HepG2 (cell line): ENCODE measurements around the gene STXBP2. TPM values are rescaled to one million over a fixed set of nuclear protein-coding genes. Genes with fewer than 3 reads are reported as not detected.

ENCODE experiments used
- microRNA-seq: library from miRNA; unstranded; fragments of <30 nt; microRNA quantifications from one replicate; pipeline ENCODE4, GENCODE V29; 2020
- polyA plus RNA-seq, 8 experiments: library from polyadenylated mRNA; depleted of rRNA in 3 of 8; stranded (reverse) in 7 of 8; unstranded in 1 of 8; fragments of >200 nt; fragmentation: Illumina TruSeq in 4 of 8; extraction: Trizol in 4 of 8; gene quantifications; 2 replicates each; pipeline versions ENCODE4 v1.2.1 to v1.2.3, GENCODE V29; 2011 to 2016; ENCODE audit warnings: low read depth in 4 of 8, missing spikeins in 1 of 8, mixed read lengths in 1 of 8; ENCODE audit not compliant: insufficient read depth in 1 of 8
- small RNA-seq, 3 experiments: library from RNA; depleted of rRNA; stranded (forward); fragments of <200 nt; gene quantifications; one replicate each; pipeline ENCODE3, GENCODE V24; 2012; ENCODE audit warnings: low read depth in 2 of 3, low replicate concordance in 1 of 3; ENCODE audit not compliant: insufficient read length in 3 of 3, insufficient read depth in 2 of 3
- total RNA-seq, 5 experiments: library from RNA; depleted of rRNA; stranded (reverse); fragments of >200 nt; fragmentation: Illumina TruSeq; extraction: Trizol; gene quantifications; 2 replicates each; pipeline ENCODE4 v1.2.3, GENCODE V29; 2016; ENCODE audit warnings: low read depth in 1 of 5

STXBP2 gene
- total and polyA plus RNA-seq, 2 of the 13 experiments (the other 11 are each of a cell fraction or from before 2014, with no cell fraction given), result 22.8 to 40.1 TPM

Small RNA genes lying within 50 kb of the gene (microRNA-seq; reads per million reads assigned to microRNA genes)
- gene MIR6792, result not detected

Small RNA genes lying within 50 kb of the gene (small RNA-seq; reads per million reads assigned to genes)
- 0 reads per million in 3 experiments for gene MIR6792

Other genes with a start within 250 kb of the STXBP2 start
- gene PEX11G, start 148.1 kb upstream of the STXBP2 start, total RNA-seq (2016; rRNA removed; fragmentation: Illumina TruSeq; extraction: Trizol), result not detected in 2 replicates
- gene PEX11G, start 148.1 kb upstream of the STXBP2 start, polyA plus RNA-seq (2011; rRNA removed), result not detected in 2 replicates
- 6.4 and 9.1 TPM in 2 replicates for gene ZNF358, start 121.0 kb upstream of the STXBP2 start, total RNA-seq (2016; rRNA removed; fragmentation: Illumina TruSeq; extraction: Trizol)
- gene ZNF358, start 121.0 kb upstream of the STXBP2 start, polyA plus RNA-seq (2011; rRNA removed), result 36.3 and 37.0 TPM in 2 replicates
- gene MCOLN1, start 114.5 kb upstream of the STXBP2 start, total RNA-seq (2016; rRNA removed; fragmentation: Illumina TruSeq; extraction: Trizol), result 1.9 and 3.4 TPM in 2 replicates
- 11.6 and 15.7 TPM in 2 replicates for gene MCOLN1, start 114.5 kb upstream of the STXBP2 start, polyA plus RNA-seq (2011; rRNA removed)
- 11.1 and 28.2 TPM in 2 replicates for gene PNPLA6, start 101.4 kb upstream of the STXBP2 start, total RNA-seq (2016; rRNA removed; fragmentation: Illumina TruSeq; extraction: Trizol)
- gene PNPLA6, start 101.4 kb upstream of the STXBP2 start, polyA plus RNA-seq (2011; rRNA removed), result 24.9 and 28.4 TPM in 2 replicates
- gene CAMSAP3, start 41.2 kb upstream of the STXBP2 start, total RNA-seq (2016; rRNA removed; fragmentation: Illumina TruSeq; extraction: Trizol), result 9.1 and 11.8 TPM in 2 replicates
- gene CAMSAP3, start 41.2 kb upstream of the STXBP2 start, polyA plus RNA-seq (2011; rRNA removed), result 10.8 and 16.8 TPM in 2 replicates
- gene XAB2, start 7.6 kb upstream of the STXBP2 start, total RNA-seq (2016; rRNA removed; fragmentation: Illumina TruSeq; extraction: Trizol), result 6.2 and 8.6 TPM in 2 replicates
- gene XAB2, start 7.6 kb upstream of the STXBP2 start, polyA plus RNA-seq (2011; rRNA removed), result 23.9 and 28.4 TPM in 2 replicates
- gene PET100, start 7.3 kb upstream of the STXBP2 start, total RNA-seq (2016; rRNA removed; fragmentation: Illumina TruSeq; extraction: Trizol), result 59.9 and 66.5 TPM in 2 replicates
- 20.0 and 22.3 TPM in 2 replicates for gene PET100, start 7.3 kb upstream of the STXBP2 start, polyA plus RNA-seq (2011; rRNA removed)
- gene PCP2, start 3.4 kb upstream of the STXBP2 start, total RNA-seq (2016; rRNA removed; fragmentation: Illumina TruSeq; extraction: Trizol), result 0.80 TPM in 1 of 2 replicates, not detected in the other
- 0.62 and 0.82 TPM in 2 replicates for gene PCP2, start 3.4 kb upstream of the STXBP2 start, polyA plus RNA-seq (2011; rRNA removed)
- gene RETN, start 31.9 kb downstream of the STXBP2 start, total RNA-seq (2016; rRNA removed; fragmentation: Illumina TruSeq; extraction: Trizol), result not detected in 2 replicates
- gene RETN, start 31.9 kb downstream of the STXBP2 start, polyA plus RNA-seq (2011; rRNA removed), result not detected in 2 replicates
- not detected in 2 replicates for gene MCEMP1, start 40.0 kb downstream of the STXBP2 start, total RNA-seq (2016; rRNA removed; fragmentation: Illumina TruSeq; extraction: Trizol)
- not detected in 2 replicates for gene MCEMP1, start 40.0 kb downstream of the STXBP2 start, polyA plus RNA-seq (2011; rRNA removed)
- 74.8 and 78.7 TPM in 2 replicates for gene TRAPPC5, start 43.7 kb downstream of the STXBP2 start, total RNA-seq (2016; rRNA removed; fragmentation: Illumina TruSeq; extraction: Trizol)
- gene TRAPPC5, start 43.7 kb downstream of the STXBP2 start, polyA plus RNA-seq (2011; rRNA removed), result 38.5 and 53.6 TPM in 2 replicates
- not detected in 2 replicates for gene FCER2, start 65.0 kb downstream of the STXBP2 start, total RNA-seq (2016; rRNA removed; fragmentation: Illumina TruSeq; extraction: Trizol)
- gene FCER2, start 65.0 kb downstream of the STXBP2 start, polyA plus RNA-seq (2011; rRNA removed), result not detected in 2 replicates
- gene CLEC4G, start 95.0 kb downstream of the STXBP2 start, total RNA-seq (2016; rRNA removed; fragmentation: Illumina TruSeq; extraction: Trizol), result not detected in 2 replicates
- gene CLEC4G, start 95.0 kb downstream of the STXBP2 start, polyA plus RNA-seq (2011; rRNA removed), result not detected in 2 replicates
- not detected in 2 replicates for gene CD209, start 110.4 kb downstream of the STXBP2 start, total RNA-seq (2016; rRNA removed; fragmentation: Illumina TruSeq; extraction: Trizol)
- gene CD209, start 110.4 kb downstream of the STXBP2 start, polyA plus RNA-seq (2011; rRNA removed), result not detected in 2 replicates
- not detected in 2 replicates for gene CLEC4M, start 126.1 kb downstream of the STXBP2 start, total RNA-seq (2016; rRNA removed; fragmentation: Illumina TruSeq; extraction: Trizol)
- gene CLEC4M, start 126.1 kb downstream of the STXBP2 start, polyA plus RNA-seq (2011; rRNA removed), result 0.07 TPM in 1 of 2 replicates, not detected in the other
- gene EVI5L, start 193.1 kb downstream of the STXBP2 start, total RNA-seq (2016; rRNA removed; fragmentation: Illumina TruSeq; extraction: Trizol), result 1.3 and 1.7 TPM in 2 replicates
- gene EVI5L, start 193.1 kb downstream of the STXBP2 start, polyA plus RNA-seq (2011; rRNA removed), result 2.4 and 3.1 TPM in 2 replicates
- 0.07 TPM in 2 replicates for gene PRR36, start 237.3 kb downstream of the STXBP2 start, total RNA-seq (2016; rRNA removed; fragmentation: Illumina TruSeq; extraction: Trizol)
- gene PRR36, start 237.3 kb downstream of the STXBP2 start, polyA plus RNA-seq (2011; rRNA removed), result 0.17 TPM in 2 replicates